Upper lobe of left lung (tissue), 4 donors: Measurements from ENCODE around the gene TGFB2.

ENCODE experiments used
- EP300 ChIP-seq, 4 donors: sonication (generic); formaldehyde crosslinking; IDR thresholded peaks; one replicate each; pipeline ENCODE4 v1.5.1; 2017; ENCODE audit warnings: antibody characterized with exemption in 4 of 4, control low read depth in 2 of 4
- POLR2A ChIP-seq, 4 donors: fragments of 450-650 bp; IDR thresholded peaks; one replicate each; pipeline ENCODE4 v1.5.1; 2016 to 2017; ENCODE audit warnings: antibody characterized with exemption in 4 of 4, mild to moderate bottlenecking in 2 of 4
- POLR2AphosphoS5 ChIP-seq, 2 donors: sonication (generic); formaldehyde crosslinking; IDR thresholded peaks; one replicate each; pipeline ENCODE4 v1.5.1; 2017; ENCODE audit warnings: antibody characterized with exemption in 2 of 2
- TF ChIP-seq, protein P1 (sequence below), 6 experiments: fragments of 450-650 bp in 4 of 6; fragments of 200-600 bp in 2 of 6; sonication (generic) in 2 of 6; IDR thresholded peaks; one replicate each; pipeline ENCODE4 v1.5.1; 2016 to 2019; ENCODE audit warnings: antibody characterized with exemption in 6 of 6

DNA sequence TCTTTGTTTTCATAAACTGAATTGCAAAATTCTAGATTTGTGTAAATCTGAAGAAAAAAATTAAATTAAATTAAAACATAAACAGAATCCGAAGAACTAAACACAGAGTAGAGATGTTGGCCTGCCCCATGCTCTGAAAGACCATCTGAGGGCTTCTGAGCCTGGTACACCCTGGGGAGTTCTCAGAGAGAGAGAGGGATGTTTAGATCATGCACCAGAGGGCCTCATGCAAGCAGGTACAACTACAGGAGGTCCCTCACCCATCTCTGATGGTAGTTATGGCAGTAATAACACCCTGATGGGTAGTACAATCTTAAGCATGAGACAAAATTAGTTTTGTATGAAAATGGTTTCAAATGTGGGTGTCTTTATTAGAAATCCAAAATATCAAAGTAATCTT, 127.7 kb downstream of the TGFB2 start:
- TF ChIP-seq, protein P1, sequence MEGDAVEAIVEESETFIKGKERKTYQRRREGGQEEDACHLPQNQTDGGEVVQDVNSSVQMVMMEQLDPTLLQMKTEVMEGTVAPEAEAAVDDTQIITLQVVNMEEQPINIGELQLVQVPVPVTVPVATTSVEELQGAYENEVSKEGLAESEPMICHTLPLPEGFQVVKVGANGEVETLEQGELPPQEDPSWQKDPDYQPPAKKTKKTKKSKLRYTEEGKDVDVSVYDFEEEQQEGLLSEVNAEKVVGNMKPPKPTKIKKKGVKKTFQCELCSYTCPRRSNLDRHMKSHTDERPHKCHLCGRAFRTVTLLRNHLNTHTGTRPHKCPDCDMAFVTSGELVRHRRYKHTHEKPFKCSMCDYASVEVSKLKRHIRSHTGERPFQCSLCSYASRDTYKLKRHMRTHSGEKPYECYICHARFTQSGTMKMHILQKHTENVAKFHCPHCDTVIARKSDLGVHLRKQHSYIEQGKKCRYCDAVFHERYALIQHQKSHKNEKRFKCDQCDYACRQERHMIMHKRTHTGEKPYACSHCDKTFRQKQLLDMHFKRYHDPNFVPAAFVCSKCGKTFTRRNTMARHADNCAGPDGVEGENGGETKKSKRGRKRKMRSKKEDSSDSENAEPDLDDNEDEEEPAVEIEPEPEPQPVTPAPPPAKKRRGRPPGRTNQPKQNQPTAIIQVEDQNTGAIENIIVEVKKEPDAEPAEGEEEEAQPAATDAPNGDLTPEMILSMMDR (IDR thresholded peaks at IDR 0.05) = no peak
- TF ChIP-seq EP300 (IDR thresholded peaks at IDR 0.05) (no peak), POLR2A (IDR thresholded peaks at IDR 0.05) (no peak), POLR2AphosphoS5 (IDR thresholded peaks at IDR 0.05) (no peak)
